HEK293 (cell line): Measurements from ENCODE around the gene LAX1.

ENCODE experiments used
- CTCF ChIP-seq: fragments of 450-650 bp; formaldehyde crosslinking; IDR thresholded peaks from 2 replicates; pipeline ENCODE4 v1.5.1; 2016; ENCODE audit warnings: missing biosample characterization, missing genetic modification characterization
- GLIS1 ChIP-seq: fragments of 450-650 bp; formaldehyde crosslinking; IDR thresholded peaks from 2 replicates; pipeline ENCODE4 v1.5.1; 2016; ENCODE audit warnings: missing biosample characterization, missing genetic modification characterization

- TF ChIP-seq CTCF (tag by site-specific recombination) (no peak), GLIS1 (tag by site-specific recombination) (no peak)
Observed at GRCh38 chr1:203751051-203751450, 13.9 kb upstream of the LAX1 start.
